ENCODE measurements around the gene SLC39A10. TPM values are rescaled to one million over a fixed set of nuclear protein-coding genes. Genes with fewer than 3 reads are reported as not detected.
"Not testable (repeated sequence)": the region's sequence is repeated elsewhere in the genome, so short reads cannot be mapped to it uniquely, and the experiment has no call there.

SLC39A10 gene
- total RNA-seq, 1 experiment from 2014 or later: 19.1 TPM

DNA sequence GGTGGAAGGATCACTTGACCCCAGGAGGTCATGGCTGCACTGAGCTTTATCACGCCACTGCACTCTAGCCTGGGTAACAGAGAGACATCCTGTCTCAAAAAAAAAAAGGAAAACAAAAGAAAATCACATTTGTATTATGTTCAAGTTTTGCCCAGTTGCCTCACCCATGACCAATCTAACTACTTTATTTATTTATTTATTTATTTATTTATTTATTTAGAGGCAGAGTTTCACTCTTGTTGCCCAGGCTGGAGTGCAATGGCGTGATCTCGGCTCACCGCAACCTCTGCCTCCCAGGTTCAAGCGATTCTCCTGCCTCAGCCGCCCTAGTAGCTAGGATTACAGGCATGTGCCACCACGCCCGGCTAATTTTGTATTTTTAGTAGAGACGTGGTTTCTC lies 12.3 kb upstream of the SLC39A10 start:
- not testable (repeated sequence) for DNase-seq (ENCODE audit: low spot score)

DNA sequence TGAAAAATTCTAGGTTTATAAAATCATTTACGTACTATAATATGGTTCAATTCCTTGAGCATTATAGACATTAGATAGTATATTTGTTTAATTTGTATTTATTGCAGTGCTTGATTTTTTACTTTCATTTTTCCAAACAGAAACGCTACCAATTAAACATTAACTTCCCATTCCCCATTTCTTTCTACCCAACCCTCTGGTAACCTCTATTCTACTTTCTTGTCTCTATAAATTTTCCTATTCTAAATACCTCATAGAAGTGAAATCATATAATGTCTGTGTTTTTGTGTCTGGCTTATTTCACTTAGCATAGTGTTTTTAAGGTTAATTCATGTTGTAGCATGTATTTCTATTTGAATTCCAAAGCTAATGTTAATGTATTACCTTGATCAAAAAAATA lies 11.6 kb upstream of the SLC39A10 start:
- no peak for DNase-seq (ENCODE audit: low spot score)

DNA sequence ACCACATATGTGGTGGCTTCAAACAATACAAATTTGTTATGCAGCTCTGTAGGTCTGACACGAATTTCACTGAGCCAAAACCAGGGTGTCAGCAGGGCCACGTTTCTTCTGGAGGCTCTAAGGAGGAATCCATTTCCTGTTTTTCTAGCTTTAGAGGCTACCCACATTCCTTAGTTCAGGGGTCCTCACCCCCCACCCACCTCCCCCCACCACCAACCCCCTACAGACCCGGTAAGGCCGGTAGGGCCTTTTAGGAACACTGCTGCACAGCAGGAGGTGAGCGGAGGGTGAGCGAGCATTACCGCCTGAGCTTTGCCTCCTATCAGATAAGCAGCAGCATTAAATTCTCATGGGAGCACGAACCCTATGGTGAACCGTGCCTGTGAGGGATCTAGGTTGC lies 10.6 kb upstream of the SLC39A10 start:
- DNase-seq (ENCODE audit: low spot score): no peak

- no peak for DNase-seq (ENCODE audit: low spot score)
Observed at GRCh38 chr2:195647302-195647701, 9.7 kb upstream of the SLC39A10 start.

DNA sequence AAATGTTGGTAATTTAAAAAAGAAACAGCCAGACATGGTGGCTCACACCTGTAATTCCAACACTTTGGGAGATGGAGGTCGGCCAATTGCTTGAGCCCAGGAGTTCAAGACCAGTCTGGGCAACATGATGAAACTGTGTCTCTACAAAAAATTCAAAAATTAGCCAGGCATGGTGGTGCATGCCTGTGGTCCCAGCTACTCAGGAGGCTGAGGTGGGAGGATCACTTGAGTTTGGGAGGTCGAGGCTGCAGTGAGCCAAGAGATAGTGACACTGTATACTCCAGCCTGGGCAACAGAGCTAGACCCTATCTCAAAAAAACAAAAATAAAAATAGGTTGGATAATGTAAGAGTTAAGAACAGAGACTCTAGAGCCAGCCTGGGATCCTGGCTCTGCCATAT lies 8.7 kb upstream of the SLC39A10 start:
- DNase-seq (ENCODE audit: low spot score): not testable (repeated sequence)

- no peak for DNase-seq (ENCODE audit: low spot score)
Observed at GRCh38 chr2:195648787-195649186, 8.2 kb upstream of the SLC39A10 start.

DNA sequence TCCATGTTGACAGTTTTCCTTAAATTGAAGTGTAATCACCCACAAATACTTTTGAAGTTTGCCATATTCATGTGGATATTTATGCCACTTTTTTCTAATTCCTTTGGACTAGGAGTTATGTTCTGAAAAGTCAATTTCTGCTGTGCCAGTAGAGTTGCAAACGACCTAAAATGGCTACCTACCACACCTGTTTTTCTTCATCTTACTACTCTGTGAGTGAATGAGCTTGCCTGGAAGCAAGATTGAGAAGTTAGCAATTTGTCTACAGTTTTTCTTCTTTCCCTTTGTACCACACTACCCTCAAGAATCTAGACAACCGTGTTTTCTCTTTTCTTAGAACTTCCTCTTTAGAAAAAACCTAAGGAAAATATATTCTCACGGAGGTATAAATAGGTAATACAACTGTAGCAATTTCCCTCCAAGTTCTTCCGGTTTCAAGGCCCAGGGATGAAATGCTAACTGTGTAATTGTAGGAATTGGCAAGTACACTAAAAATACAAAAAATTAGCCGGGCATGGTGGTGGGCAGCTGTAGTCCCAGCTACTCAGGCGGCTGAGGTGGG lies 7.3 kb upstream of the SLC39A10 start:
- no peak for DNase-seq (ENCODE audit: low spot score)

- no peak for DNase-seq (ENCODE audit: low spot score)
Observed at GRCh38 chr2:195651046-195651445, 6.0 kb upstream of the SLC39A10 start.

- DNase-seq (ENCODE audit: low spot score): no peak
Observed at GRCh38 chr2:195652911-195653310, 4.1 kb upstream of the SLC39A10 start.

GRCh38 chr2:195656161-195656858 lies 716 bp upstream of the SLC39A10 start:
- DNase-seq (ENCODE audit: low spot score): no peak

- peak; percentile 82 for DNase-seq (ENCODE audit: low spot score)
Observed at GRCh38 chr2:195657634-195658540, 861 bp downstream of the SLC39A10 start.

- DNase-seq (ENCODE audit: low spot score): peak; percentile 57
Observed at GRCh38 chr2:195658541-195658890, 1.5 kb downstream of the SLC39A10 start.

GRCh38 chr2:195659114-195659513 lies 2.1 kb downstream of the SLC39A10 start:
- no peak for DNase-seq (ENCODE audit: low spot score)

- peak; percentile 54 for DNase-seq (ENCODE audit: low spot score)
Observed at GRCh38 chr2:195659982-195660890, 3.2 kb downstream of the SLC39A10 start.

DNA sequence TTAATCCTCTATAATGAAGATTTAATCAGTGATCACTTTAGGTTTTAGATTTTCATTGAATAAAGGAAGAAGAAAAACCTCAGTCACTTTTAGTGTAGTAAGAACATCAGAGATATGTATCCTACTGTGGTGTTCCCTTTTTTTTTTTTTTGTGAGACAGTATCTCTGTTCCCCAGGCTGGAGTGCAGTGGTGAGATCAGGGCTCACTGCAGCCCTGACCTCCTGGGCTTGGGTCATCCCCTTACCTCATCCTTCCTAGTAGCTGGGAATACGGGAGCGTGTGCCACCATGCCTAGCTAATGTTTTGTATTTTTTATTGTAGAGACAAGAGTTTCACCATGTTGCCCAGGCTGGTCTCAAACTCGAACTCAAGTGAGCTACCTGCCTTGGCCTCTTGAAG lies 5.1 kb downstream of the SLC39A10 start:
- no peak for DNase-seq (ENCODE audit: low spot score)

GRCh38 chr2:195663007-195663406 lies 6.0 kb downstream of the SLC39A10 start:
- no peak for DNase-seq (ENCODE audit: low spot score)

DNA sequence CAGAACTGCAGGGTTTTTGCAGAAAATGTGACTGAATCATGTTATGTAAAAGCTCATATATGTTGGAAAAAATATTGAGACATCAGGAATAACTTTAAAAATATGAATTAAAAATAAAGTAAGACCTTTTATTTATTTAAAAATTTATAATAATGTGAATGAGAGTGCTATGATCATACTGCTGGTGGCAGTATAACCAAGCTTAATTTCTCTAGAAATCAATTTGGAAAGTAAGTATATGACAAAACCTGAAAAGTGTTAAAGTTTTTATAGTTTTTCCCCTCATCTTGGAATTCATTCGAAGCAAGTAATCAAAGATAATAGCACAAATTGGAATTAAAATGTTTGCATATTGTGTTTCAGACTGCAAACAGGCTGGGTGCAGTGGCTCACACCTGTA lies 7.5 kb downstream of the SLC39A10 start:
- DNase-seq (ENCODE audit: low spot score): no peak

DNA sequence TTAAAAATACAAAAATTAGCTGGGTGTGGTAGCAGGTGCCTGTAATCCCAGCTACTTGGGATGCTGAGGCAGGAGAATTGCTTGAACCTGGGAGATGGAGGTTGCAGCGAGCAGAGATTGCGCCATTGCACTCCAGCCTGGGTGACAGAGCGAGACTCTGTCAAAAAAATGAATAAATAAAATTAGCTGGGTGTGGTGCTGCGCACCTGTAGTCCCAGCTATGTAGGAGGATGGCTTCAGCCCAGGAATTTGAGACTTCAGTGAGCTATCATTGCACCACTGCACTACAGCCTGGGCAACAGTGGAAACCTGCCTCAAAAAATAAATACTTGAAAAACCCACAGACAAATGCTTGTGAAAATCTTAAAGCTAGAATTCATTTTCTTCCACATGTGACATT lies 8.1 kb downstream of the SLC39A10 start:
- not testable (repeated sequence) for DNase-seq (ENCODE audit: low spot score)

GRCh38 chr2:195666113-195666712 lies 9.2 kb downstream of the SLC39A10 start:
- DNase-seq (ENCODE audit: low spot score): no peak

DNA sequence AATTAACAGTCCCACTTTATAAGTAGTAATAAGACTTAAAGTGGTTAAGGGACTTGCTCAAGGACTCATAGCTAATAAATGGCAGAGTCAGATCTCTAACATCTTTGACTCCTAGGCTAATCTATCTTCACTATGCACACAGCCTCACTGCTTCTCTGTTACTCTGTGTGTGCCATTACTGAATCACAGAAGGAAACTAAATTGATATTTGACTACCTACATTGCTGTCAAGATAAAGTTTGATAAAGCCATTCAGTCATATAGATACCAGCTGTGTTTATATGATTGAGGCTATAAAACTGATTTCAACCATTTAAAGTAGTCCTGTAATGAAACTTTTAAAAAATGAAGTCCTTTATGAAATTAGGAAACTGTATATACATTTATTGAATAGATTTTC lies 10.9 kb downstream of the SLC39A10 start:
- no peak for DNase-seq (ENCODE audit: low spot score)

GRCh38 chr2:195670191-195670590 lies 13.2 kb downstream of the SLC39A10 start:
- DNase-seq (ENCODE audit: low spot score): no peak

Data from H4 (cell line).